ACC112 (cell line): Measurements from ENCODE around the gene SLC9A4.

ENCODE experiments used
- H2AFZ ChIP-seq: fragments of 200-600 bp; sonication (generic); one replicate; pipeline ENCODE4 v1.6.0; 2017; ENCODE audit warnings: antibody characterized with exemption, low read length; ENCODE audit not compliant: unreplicated experiment
- H3K27ac ChIP-seq: fragments of 200-600 bp; sonication (generic); 2 replicates; pipeline ENCODE4 v1.5.1; 2014; ENCODE audit warnings: low read depth, mild to moderate bottlenecking, antibody characterized with exemption, low read length, moderate library complexity
- H3K27me3 ChIP-seq: fragments of 200-600 bp; sonication (generic); 2 replicates; pipeline ENCODE4 v1.6.1; 2014; ENCODE audit warnings: mild to moderate bottlenecking, antibody characterized with exemption, low read length, moderate library complexity, mixed read lengths; ENCODE audit not compliant: insufficient read depth
- H3K36me3 ChIP-seq: fragments of 200-600 bp; sonication (generic); 2 replicates; pipeline ENCODE4 v1.6.1; 2016; ENCODE audit warnings: mild to moderate bottlenecking, antibody characterized with exemption, low read length, moderate library complexity, mixed read lengths; ENCODE audit not compliant: insufficient read depth
- H3K4me1 ChIP-seq: fragments of 200-600 bp; sonication (generic); one replicate; pipeline ENCODE4 v1.6.1; 2016; ENCODE audit warnings: low read length, mixed read lengths; ENCODE audit not compliant: insufficient read depth, unreplicated experiment, control insufficient read depth
- H3K4me3 ChIP-seq: fragments of 200-600 bp; sonication (generic); 2 replicates; pipeline ENCODE4 v1.5.1; 2014; ENCODE audit warnings: mild to moderate bottlenecking, low read depth, low read length
- H3K79me2 ChIP-seq: fragments of 200-600 bp; sonication (generic); one replicate; pipeline ENCODE4 v1.6.0; 2016; ENCODE audit warnings: low read length; ENCODE audit not compliant: control insufficient read depth, unreplicated experiment, insufficient read depth

The SLC9A4 gene

GRCh38 chr2:102481931-102482330 lies 8.9 kb downstream of the SLC9A4 start:
- H3K4me3 ChIP-seq, result no peak overlapping the region
- no peaks in the 10 kb centered on the region for H3K79me2 ChIP-seq
- no peaks in the 10 kb centered on the region for H3K4me1 ChIP-seq
- H3K27me3 ChIP-seq, result peaks cover 31% of the 10 kb centered on the region
- H3K27ac ChIP-seq, result no peak overlapping the region
- no peak overlapping the region for H2AFZ ChIP-seq
- no peaks in the 10 kb centered on the region for H3K36me3 ChIP-seq

GRCh38 chr2:102483086-102483485 lies 10.1 kb downstream of the SLC9A4 start:
- H3K79me2 ChIP-seq, result no peaks in the 10 kb centered on the region
- no peak overlapping the region for H3K27ac ChIP-seq
- peaks cover 28% of the 10 kb centered on the region for H3K27me3 ChIP-seq
- H3K4me3 ChIP-seq, result no peak overlapping the region
- no peaks in the 10 kb centered on the region for H3K36me3 ChIP-seq
- H3K4me1 ChIP-seq, result peaks cover 6% of the 10 kb centered on the region
- H2AFZ ChIP-seq, result no peak overlapping the region

DNA sequence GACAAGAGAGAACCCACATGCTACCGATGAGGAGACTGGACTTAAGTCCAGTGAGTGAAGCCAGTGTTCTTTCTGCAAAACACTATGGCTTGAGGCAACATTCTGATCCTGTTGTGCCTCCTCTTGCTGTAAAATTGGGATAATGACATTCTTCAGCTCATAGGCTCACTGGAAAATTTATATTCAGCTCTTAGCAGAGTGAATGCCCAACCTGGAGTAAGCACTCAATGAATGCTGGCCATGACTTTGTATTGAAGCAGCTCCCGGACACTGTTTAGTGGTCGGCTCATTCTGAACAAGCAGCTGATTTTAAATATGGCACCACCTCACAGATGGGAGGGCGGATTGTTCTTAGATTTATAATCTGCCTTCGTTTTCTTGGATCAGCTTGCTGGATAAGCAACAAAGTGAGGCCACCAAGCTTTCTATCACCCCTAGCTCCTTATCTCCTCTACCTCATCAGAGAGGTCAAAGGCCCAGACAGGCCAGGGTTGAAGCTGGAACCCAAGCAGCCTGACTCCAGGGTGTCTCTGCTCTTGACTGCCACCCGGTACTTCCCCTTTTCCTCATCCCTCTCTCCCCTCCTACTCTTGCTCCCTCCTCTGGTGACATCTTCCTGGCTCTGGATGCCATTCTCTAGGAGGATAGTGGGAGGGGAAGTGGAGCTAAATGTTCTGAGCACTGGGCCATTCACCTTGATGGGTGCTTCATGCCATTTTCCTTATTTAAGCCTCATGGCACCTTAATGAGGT lies 11.5 kb downstream of the SLC9A4 start:
- no peaks in the 10 kb centered on the region for H3K79me2 ChIP-seq
- H3K4me3 ChIP-seq, result no peak overlapping the region
- H3K36me3 ChIP-seq, result no peaks in the 10 kb centered on the region
- no peak overlapping the region for H3K27ac ChIP-seq
- peaks cover 28% of the 10 kb centered on the region for H3K27me3 ChIP-seq
- H2AFZ ChIP-seq, result no peak overlapping the region
- H3K4me1 ChIP-seq, result peaks cover 6% of the 10 kb centered on the region

- no peaks in the 10 kb centered on the region for H3K79me2 ChIP-seq
- H2AFZ ChIP-seq, result no peak overlapping the region
- no peaks in the 10 kb centered on the region for H3K36me3 ChIP-seq
- H3K4me3 ChIP-seq, result no peak overlapping the region
- peaks cover 31% of the 10 kb centered on the region for H3K27me3 ChIP-seq
- H3K4me1 ChIP-seq, result peaks cover 6% of the 10 kb centered on the region
- H3K27ac ChIP-seq, result no peak overlapping the region
Observed at GRCh38 chr2:102485147-102485785, 12.2 kb downstream of the SLC9A4 start.

- Histone ChIP-seq H3K27me3 (peaks cover 30% of the 10 kb centered on the region), H2AFZ (no peak overlapping the region), H3K4me3 (no peak overlapping the region)
Observed at GRCh38 chr2:102486941-102487702, 14.1 kb downstream of the SLC9A4 start.

GRCh38 chr2:102487761-102488462 lies 14.9 kb downstream of the SLC9A4 start:
- Histone ChIP-seq H3K4me1 (peaks cover 6% of the 10 kb centered on the region), H3K27ac (no peak overlapping the region), H3K27me3 (peaks cover 30% of the 10 kb centered on the region), H3K4me3 (no peak overlapping the region), H3K36me3 (no peaks in the 10 kb centered on the region), H3K79me2 (no peaks in the 10 kb centered on the region), H2AFZ (no peak overlapping the region)

More at GRCh38 chr2:102486941-102487702, 14.1 kb downstream of the SLC9A4 start:
- Histone ChIP-seq H3K79me2 (no peaks in the 10 kb centered on the region), H3K36me3 (no peaks in the 10 kb centered on the region), H3K27ac (no peak overlapping the region), H3K4me1 (peaks cover 6% of the 10 kb centered on the region)

DNA sequence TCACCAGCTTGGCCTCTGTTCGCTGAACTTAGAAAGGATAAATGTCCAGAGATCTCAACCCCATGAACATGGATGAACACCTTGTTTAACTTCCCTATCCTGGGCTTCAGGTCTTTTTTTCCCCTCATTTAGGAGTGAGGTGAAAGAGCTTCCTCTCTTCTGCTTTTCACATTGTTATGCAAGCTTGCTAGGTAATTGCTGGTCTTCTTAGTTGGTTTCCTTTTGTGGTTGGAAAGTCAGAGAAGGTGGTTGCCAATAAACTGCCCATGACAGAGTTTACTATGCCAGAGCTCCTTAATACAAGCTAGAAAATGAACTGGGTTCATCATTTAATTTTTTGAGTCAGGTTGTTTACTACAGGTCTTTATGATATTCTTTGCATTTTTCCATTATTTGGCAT lies 16.6 kb downstream of the SLC9A4 start:
- no peak overlapping the region for H2AFZ ChIP-seq
- no peak overlapping the region for H3K27ac ChIP-seq
- H3K27me3 ChIP-seq, result peaks cover 30% of the 10 kb centered on the region
- no peaks in the 10 kb centered on the region for H3K79me2 ChIP-seq
- no peak overlapping the region for H3K4me3 ChIP-seq
- H3K4me1 ChIP-seq, result peaks cover 6% of the 10 kb centered on the region
- no peaks in the 10 kb centered on the region for H3K36me3 ChIP-seq

- Histone ChIP-seq H3K79me2 (no peaks in the 10 kb centered on the region), H2AFZ (no peak overlapping the region), H3K4me1 (peaks cover 6% of the 10 kb centered on the region), H3K4me3 (no peak overlapping the region), H3K36me3 (no peaks in the 10 kb centered on the region), H3K27ac (no peak overlapping the region), H3K27me3 (peaks cover 24% of the 10 kb centered on the region)
Observed at GRCh38 chr2:102492006-102492405, 19.0 kb downstream of the SLC9A4 start.

DNA sequence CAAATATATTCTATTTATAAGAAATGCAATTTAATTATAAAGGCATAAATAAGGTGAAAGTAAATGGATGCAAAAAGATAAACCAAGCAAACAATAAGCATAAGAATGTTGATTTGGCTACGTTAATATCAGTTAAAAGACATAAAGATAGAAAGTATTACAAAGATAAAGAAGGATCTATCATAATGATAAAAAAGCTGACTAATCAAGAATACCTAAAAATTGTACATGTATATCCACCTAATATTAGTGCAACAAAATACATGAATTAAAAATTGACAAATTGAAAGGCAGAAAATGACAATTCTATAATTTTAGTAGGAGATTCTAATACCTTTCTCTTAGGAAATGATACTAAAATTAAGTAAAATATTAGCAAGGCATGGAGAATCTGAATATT lies 21.5 kb downstream of the SLC9A4 start:
- H2AFZ ChIP-seq, result no peak overlapping the region
- H3K4me1 ChIP-seq, result no peaks in the 10 kb centered on the region
- no peaks in the 10 kb centered on the region for H3K36me3 ChIP-seq
- H3K79me2 ChIP-seq, result no peaks in the 10 kb centered on the region
- no peak overlapping the region for H3K4me3 ChIP-seq
- peaks cover 31% of the 10 kb centered on the region for H3K27me3 ChIP-seq
- no peak overlapping the region for H3K27ac ChIP-seq

GRCh38 chr2:102498414-102498813 lies 25.4 kb downstream of the SLC9A4 start:
- H2AFZ ChIP-seq, result no peak overlapping the region
- H3K36me3 ChIP-seq, result no peaks in the 10 kb centered on the region
- H3K79me2 ChIP-seq, result no peaks in the 10 kb centered on the region
- no peaks in the 10 kb centered on the region for H3K4me1 ChIP-seq
- peaks cover 25% of the 10 kb centered on the region for H3K27me3 ChIP-seq
- no peak overlapping the region for H3K27ac ChIP-seq
- H3K4me3 ChIP-seq, result no peak overlapping the region
